Thyroid gland (tissue), 4 donors: ENCODE results near the gene FER1L5.

Source experiments
- CTCF ChIP-seq, 6 experiments: fragments of 200-600 bp in 3 of 6; fragments of 450-650 bp in 3 of 6; sonication (generic) in 3 of 6; IDR thresholded peaks; one replicate each; pipeline ENCODE4 v1.5.1; 2016 to 2019; ENCODE audit warnings: antibody characterized with exemption in 6 of 6, mild to moderate bottlenecking in 2 of 6, inconsistent platforms in 1 of 6, moderate library complexity in 1 of 6
- POLR2A ChIP-seq, 2 donors: fragments of 450-650 bp; IDR thresholded peaks; one replicate each; pipeline ENCODE4 v1.6.1; 2017; ENCODE audit warnings: antibody characterized with exemption in 2 of 2, mild to moderate bottlenecking in 2 of 2, moderate library complexity in 1 of 2

GRCh38 chr2:96664366-96664925 lies 21.9 kb downstream of the FER1L5 start:
- TF ChIP-seq POLR2A (IDR thresholded peaks at IDR 0.05): no peak
- no peak for TF ChIP-seq CTCF (IDR thresholded peaks at IDR 0.05)
